Suprapubic skin (tissue), 4 donors: ENCODE data around the gene C22orf39. TPM values are rescaled to one million over a fixed set of nuclear protein-coding genes. Genes with fewer than 3 reads are reported as not detected.

ENCODE experiments used
- total RNA-seq, 4 donors: library from RNA; depleted of rRNA; stranded (reverse); fragments of >200 nt; gene quantifications; one replicate each; pipeline ENCODE4 v1.1.0, GENCODE V29; 2016

C22orf39 gene
- total RNA-seq, 4 donors from 2014 or later = 49.4 to 67.0 (median 51.7) TPM

Other genes starting within 250 kb of the C22orf39 start
- 10 to 100 TPM in 2 of 4 donors, 1 to 10 TPM in 2; 5.6 to 12.5 (median 9.4) TPM for gene CLTCL1, start 156.0 kb downstream of the C22orf39 start, total RNA-seq
- gene HIRA, start 16.0 kb downstream of the C22orf39 start, total RNA-seq = 10 to 100 TPM; 17.7 to 25.1 (median 22.5) TPM
- 10 to 100 TPM; 19.1 to 33.9 (median 22.7) TPM for gene MRPL40, start 15.2 kb downstream of the C22orf39 start, total RNA-seq
- 10 to 100 TPM; 27.9 to 56.1 (median 52.5) TPM for gene UFD1, start 31.5 kb upstream of the C22orf39 start, total RNA-seq
- 1 to 10 TPM in 3 of 4 donors, under 1 TPM in 1; 0.72 to 3.3 (median 1.4) TPM for gene CDC45, start 32.2 kb upstream of the C22orf39 start, total RNA-seq
- gene CLDN5, start 76.7 kb upstream of the C22orf39 start, total RNA-seq = 100 to 1,000 TPM in 1 of 4 donors, 10 to 100 TPM in 3; 22.1 to 112 (median 56.8) TPM